Neural cell (in vitro differentiated cells): Measurements from ENCODE around the gene ZSCAN1.

ENCODE experiments used
- EZH2 ChIP-seq: fragments of 200-600, 300-800 bp; shearing (Covaris generic), sonication (generic); IDR thresholded peaks from 2 replicates; pipeline ENCODE4 v1.6.1; 2014; ENCODE audit warnings: antibody characterized with exemption, low read length, borderline replicate concordance, mild to moderate bottlenecking; ENCODE audit not compliant: insufficient read depth, poor library complexity, severe bottlenecking
- POLR2AphosphoS5 ChIP-seq: IDR thresholded peaks from 2 replicates; pipeline ENCODE4 v1.6.1; 2012
- TF ChIP-seq, protein P1 (sequence below): fragments of 450-650 bp; IDR thresholded peaks from 2 replicates; pipeline ENCODE4 v1.5.1; 2014; ENCODE audit warnings: antibody characterized with exemption, mild to moderate bottlenecking, moderate library complexity; ENCODE audit not compliant: poor library complexity, severe bottlenecking
- TF ChIP-seq, protein P2 (sequence below): IDR thresholded peaks from 2 replicates; pipeline ENCODE4 v1.6.1; 2012; ENCODE audit warnings: borderline replicate concordance

DNA sequence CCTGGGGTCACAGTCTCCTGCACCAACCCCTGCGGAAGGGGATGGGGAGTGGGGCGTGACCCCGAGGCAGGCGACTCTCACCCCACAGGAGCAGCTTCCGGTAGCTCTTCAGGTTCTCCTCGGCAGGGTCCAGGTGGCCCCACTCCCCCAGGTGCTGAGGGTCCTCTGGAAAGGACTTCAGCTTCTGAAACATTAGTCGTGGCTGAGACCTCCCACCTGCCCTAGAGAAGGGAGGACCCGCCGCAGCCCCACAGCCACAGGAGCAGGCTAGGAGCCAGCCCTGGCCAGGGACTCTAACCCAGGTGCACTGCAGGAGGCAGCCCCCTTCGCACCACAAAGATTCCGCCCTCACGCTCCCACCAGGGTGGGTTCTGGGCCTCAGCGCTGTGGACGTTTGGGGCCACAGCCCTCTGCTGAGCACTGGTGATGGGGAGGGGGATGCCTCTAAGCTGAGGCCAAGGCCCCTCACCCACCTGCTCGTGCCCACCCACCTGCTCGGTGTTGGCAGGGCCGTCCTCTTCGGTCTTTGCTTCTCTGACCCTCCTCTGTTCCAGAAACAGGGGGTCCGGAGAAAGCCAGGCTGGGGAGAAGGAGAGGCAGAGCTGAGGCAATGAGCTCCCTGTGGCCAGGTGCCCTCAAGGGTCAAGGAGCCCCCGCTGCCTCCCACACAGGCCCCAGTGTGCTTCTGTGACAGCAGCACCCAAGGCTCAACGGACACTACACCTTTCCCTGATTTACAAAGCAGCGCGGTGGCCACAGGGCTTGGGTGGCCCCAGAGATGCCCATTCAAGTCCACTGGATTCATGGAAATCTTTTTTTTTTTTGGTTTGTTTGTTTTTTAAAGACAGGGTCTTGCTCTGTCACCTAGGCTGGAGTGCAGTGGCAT is 53.2 kb downstream of the ZSCAN1 start:
- TF ChIP-seq POLR2AphosphoS5 (no peak), EZH2 (no peak)
- TF ChIP-seq, protein P1, sequence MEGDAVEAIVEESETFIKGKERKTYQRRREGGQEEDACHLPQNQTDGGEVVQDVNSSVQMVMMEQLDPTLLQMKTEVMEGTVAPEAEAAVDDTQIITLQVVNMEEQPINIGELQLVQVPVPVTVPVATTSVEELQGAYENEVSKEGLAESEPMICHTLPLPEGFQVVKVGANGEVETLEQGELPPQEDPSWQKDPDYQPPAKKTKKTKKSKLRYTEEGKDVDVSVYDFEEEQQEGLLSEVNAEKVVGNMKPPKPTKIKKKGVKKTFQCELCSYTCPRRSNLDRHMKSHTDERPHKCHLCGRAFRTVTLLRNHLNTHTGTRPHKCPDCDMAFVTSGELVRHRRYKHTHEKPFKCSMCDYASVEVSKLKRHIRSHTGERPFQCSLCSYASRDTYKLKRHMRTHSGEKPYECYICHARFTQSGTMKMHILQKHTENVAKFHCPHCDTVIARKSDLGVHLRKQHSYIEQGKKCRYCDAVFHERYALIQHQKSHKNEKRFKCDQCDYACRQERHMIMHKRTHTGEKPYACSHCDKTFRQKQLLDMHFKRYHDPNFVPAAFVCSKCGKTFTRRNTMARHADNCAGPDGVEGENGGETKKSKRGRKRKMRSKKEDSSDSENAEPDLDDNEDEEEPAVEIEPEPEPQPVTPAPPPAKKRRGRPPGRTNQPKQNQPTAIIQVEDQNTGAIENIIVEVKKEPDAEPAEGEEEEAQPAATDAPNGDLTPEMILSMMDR, result no peak
- TF ChIP-seq, protein P2, sequence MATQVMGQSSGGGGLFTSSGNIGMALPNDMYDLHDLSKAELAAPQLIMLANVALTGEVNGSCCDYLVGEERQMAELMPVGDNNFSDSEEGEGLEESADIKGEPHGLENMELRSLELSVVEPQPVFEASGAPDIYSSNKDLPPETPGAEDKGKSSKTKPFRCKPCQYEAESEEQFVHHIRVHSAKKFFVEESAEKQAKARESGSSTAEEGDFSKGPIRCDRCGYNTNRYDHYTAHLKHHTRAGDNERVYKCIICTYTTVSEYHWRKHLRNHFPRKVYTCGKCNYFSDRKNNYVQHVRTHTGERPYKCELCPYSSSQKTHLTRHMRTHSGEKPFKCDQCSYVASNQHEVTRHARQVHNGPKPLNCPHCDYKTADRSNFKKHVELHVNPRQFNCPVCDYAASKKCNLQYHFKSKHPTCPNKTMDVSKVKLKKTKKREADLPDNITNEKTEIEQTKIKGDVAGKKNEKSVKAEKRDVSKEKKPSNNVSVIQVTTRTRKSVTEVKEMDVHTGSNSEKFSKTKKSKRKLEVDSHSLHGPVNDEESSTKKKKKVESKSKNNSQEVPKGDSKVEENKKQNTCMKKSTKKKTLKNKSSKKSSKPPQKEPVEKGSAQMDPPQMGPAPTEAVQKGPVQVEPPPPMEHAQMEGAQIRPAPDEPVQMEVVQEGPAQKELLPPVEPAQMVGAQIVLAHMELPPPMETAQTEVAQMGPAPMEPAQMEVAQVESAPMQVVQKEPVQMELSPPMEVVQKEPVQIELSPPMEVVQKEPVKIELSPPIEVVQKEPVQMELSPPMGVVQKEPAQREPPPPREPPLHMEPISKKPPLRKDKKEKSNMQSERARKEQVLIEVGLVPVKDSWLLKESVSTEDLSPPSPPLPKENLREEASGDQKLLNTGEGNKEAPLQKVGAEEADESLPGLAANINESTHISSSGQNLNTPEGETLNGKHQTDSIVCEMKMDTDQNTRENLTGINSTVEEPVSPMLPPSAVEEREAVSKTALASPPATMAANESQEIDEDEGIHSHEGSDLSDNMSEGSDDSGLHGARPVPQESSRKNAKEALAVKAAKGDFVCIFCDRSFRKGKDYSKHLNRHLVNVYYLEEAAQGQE, result no peak
